ENCODE measurements around the gene TMEM41B. TPM values are rescaled to one million over a fixed set of nuclear protein-coding genes. Genes with fewer than 3 reads are reported as not detected.
A peak's percentile ranks its signal among the peaks of the same experiment; 100 is the strongest.

The TMEM41B gene
- total RNA-seq, 4 donors from 2014 or later = 13.7 to 53.9 (median 51.8) TPM

DNA sequence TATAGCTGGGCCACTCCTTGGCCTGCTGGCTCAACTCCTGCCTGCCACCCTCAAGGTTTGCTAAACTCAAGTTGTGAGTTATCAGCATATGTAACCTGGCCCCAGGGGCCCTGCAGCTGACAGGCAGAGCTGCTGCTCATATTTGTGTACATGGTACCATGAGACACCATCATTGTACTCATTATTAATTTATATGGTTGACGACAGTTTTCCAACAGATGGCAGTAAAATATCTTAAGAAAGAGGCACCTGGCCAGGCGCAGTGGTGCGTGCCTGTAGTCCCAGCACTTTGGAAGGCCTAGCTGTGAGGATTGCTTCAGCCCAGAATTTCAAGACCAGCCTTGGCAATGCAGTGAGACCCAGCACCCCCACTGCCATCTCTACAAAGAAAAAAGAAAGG lies 37.8 kb downstream of the TMEM41B start:
- Histone ChIP-seq H3K4me3 (no peak overlapping the region), H3K4me1 (peaks cover 0 to 17% (median 4%) of the 10 kb centered on the region in 4 donors), H3K27me3 (no peaks in the 10 kb centered on the region), H3K27ac (no peak overlapping the region), H3K9me3 (no peaks in the 10 kb centered on the region), H3K36me3 (peaks cover 0 to 5% (median 0%) of the 10 kb centered on the region in 4 donors)
- TF ChIP-seq EP300 (IDR thresholded peaks at IDR 0.05; ENCODE audit: low read depth) = no peak
- TF ChIP-seq POLR2A (IDR thresholded peaks at IDR 0.05) = no peak
- no peak for TF ChIP-seq POLR2AphosphoS5 (IDR thresholded peaks at IDR 0.05)
- TF ChIP-seq, protein P1, sequence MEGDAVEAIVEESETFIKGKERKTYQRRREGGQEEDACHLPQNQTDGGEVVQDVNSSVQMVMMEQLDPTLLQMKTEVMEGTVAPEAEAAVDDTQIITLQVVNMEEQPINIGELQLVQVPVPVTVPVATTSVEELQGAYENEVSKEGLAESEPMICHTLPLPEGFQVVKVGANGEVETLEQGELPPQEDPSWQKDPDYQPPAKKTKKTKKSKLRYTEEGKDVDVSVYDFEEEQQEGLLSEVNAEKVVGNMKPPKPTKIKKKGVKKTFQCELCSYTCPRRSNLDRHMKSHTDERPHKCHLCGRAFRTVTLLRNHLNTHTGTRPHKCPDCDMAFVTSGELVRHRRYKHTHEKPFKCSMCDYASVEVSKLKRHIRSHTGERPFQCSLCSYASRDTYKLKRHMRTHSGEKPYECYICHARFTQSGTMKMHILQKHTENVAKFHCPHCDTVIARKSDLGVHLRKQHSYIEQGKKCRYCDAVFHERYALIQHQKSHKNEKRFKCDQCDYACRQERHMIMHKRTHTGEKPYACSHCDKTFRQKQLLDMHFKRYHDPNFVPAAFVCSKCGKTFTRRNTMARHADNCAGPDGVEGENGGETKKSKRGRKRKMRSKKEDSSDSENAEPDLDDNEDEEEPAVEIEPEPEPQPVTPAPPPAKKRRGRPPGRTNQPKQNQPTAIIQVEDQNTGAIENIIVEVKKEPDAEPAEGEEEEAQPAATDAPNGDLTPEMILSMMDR (IDR thresholded peaks at IDR 0.05) = no peak
- in situ Hi-C loops (cut with MboI; ENCODE audit: low pct_ligation_motif_present in 1 of 4, low pct_unique_long_range_greater_than_20kb in 1 of 4, low sequenced_read_pairs in 3 of 4) (no loop called here), intact Hi-C loops (cut with DNase I; ENCODE audit: low total_unique reads) (no loop called here)
- 85% methylated on average over 3 of the region's 3 CpGs; no CpG with 5 or more reads in 1 of the 2 donors for WGBS, 2 donors (ENCODE audit: low coverage in 1 of 2)
- DNase-seq = no peak

DNA sequence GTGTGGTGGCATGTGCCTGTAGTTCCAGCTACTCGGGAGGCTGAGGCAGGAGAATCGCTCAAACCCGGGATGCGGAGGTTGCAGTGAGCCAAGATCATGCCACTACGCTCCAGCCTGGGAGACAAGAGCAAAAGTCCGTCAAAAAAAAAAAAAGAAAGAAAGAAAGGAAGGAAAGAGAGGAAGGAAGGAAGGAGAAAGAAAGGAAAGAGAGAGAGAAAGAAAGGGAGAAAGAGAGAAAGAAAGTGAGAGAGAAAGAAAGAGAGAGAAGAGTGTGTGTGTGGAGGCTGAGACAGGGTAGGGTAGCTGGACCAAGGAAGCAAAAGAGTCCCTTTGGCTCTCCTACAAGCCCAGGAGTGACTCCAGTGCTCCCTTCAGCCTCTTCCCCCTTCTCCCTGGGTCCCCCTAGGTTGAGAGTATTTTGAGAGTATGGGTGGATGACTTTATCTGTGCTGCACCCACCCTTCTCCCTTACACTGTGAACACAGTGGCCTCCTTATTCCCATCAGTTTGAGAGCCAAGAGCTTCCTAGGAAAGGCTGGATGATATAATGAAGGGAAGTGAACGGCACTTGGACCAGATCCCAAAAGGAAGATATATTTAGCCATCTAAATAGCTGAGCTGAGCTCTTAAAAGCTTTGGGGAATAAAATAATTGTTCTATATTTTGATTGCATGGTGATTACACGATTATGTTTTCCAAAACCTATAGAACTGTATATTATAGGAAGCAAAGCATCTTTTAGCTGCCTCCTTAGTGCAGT lies 39.7 kb downstream of the TMEM41B start:
- TF ChIP-seq POLR2AphosphoS5 (IDR thresholded peaks at IDR 0.05) = no peak
- no peak for TF ChIP-seq EP300 (IDR thresholded peaks at IDR 0.05; ENCODE audit: low read depth)
- TF ChIP-seq, protein P1 (IDR thresholded peaks at IDR 0.05) = no peak
- TF ChIP-seq POLR2A (IDR thresholded peaks at IDR 0.05) = no peak
- Histone ChIP-seq H3K4me3 (no peak overlapping the region), H3K27me3 (no peaks in the 10 kb centered on the region), H3K36me3 (no peaks in the 10 kb centered on the region), H3K4me1 (peaks cover 0 to 8% (median 0%) of the 10 kb centered on the region in 4 donors), H3K27ac (no peak overlapping the region), H3K9me3 (no peaks in the 10 kb centered on the region)
- 50 to 74% methylated on average over 2 to 8 of the region's 8 CpGs for WGBS, 2 donors (ENCODE audit: low coverage in 1 of 2)
- intact Hi-C loops (cut with DNase I; ENCODE audit: low total_unique reads) = no loop called here
- in situ Hi-C loops (cut with MboI; ENCODE audit: low pct_ligation_motif_present in 1 of 4, low pct_unique_long_range_greater_than_20kb in 1 of 4, low sequenced_read_pairs in 3 of 4) = no loop called here
- no peak for DNase-seq

DNA sequence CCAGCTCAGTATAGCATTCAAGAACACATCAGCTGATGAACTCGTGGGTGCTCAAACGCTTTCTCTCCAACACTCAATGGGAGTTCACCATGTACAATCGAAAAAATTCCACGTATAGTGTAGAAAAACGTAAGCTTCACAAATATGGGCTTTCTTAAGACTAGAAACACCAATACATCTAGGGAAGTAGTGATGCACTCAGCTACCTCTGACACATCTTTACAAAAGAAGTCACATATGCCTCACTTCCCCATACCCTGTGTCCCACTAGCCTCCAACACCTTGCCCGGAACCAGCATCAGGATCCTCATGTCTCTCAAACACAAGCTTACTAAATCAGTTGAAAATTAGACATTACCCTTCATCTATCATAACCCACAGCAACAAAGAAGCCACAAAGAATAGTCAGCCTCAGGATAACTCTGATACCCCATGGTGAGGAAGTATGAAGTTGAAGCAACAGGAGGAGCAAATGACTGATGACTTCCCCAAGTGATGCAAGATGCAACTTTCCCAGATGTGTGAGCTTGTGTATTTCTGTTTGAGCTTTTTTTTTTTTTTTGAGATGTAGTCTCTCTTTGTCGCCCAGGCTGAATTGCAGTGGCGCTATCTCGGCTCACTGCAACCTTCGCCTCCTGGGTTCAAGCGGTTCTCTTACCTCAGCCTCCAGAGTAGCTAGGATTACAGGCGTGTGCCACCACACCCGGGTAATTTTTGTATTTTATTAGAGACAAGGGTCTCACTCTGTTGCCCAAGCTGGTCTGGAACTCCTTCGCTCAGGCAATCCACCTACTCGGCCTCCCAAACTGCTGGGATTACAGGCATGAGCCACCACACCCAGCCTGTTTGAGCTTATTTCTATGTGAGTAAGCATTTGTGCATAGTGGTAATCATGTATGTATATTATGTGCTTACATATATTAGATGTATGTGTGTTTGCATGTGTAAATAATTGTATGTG lies 40.7 kb downstream of the TMEM41B start:
- 72 to 87% methylated on average over 9 to 15 of the region's 15 CpGs for WGBS, 2 donors (ENCODE audit: low coverage in 1 of 2)
- intact Hi-C loops (cut with DNase I; ENCODE audit: low total_unique reads) (no loop called here), in situ Hi-C loops (cut with MboI; ENCODE audit: low pct_ligation_motif_present in 1 of 4, low pct_unique_long_range_greater_than_20kb in 1 of 4, low sequenced_read_pairs in 3 of 4) (no loop called here)
- Histone ChIP-seq H3K36me3 (no peaks in the 10 kb centered on the region), H3K9me3 (no peaks in the 10 kb centered on the region), H3K4me1 (peaks cover 0 to 8% (median 0%) of the 10 kb centered on the region in 4 donors), H3K4me3 (no peak overlapping the region), H3K27me3 (no peaks in the 10 kb centered on the region), H3K27ac (no peak overlapping the region)
- TF ChIP-seq EP300 (IDR thresholded peaks at IDR 0.05; ENCODE audit: low read depth) = no peak
- TF ChIP-seq POLR2AphosphoS5 (IDR thresholded peaks at IDR 0.05) = no peak
- TF ChIP-seq, protein P1 (IDR thresholded peaks at IDR 0.05) = no peak
- no peak for TF ChIP-seq POLR2A (IDR thresholded peaks at IDR 0.05)
- DNase-seq = no peak

DNA sequence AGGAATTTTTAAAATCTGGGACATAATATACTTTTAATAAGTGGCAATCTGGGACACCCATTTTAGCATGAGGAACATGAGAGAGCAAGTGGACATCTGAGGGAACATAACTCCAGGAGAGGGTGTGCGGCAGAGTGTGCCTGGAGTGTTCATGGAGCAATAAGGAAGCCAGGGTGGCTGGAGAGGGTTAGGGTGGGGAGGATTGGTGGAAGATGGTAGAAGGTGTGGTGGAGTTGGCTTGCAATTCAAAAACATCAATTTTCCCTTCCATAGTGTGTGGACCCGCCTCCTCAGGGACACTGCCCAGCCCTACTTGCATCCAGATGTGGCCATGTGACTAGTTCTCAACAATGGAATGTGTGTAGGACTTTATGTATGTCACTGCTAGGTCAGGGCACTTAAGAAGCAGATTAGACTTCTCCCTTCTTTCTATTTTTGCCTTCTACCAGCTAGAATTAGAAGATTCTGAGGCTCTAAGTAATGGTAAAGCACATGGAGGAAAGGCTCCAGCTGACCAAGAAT lies 44.8 kb downstream of the TMEM41B start:
- peak; percentile 40 for DNase-seq
- WGBS, 2 donors (ENCODE audit: low coverage in 1 of 2) = 57% methylated on average over 2 of the region's 2 CpGs; no CpG with 5 or more reads in 1 of the 2 donors
- Histone ChIP-seq H3K27ac (no peak overlapping the region), H3K4me1 (peaks cover 0 to 10% (median 4%) of the 10 kb centered on the region in 4 donors), H3K9me3 (no peaks in the 10 kb centered on the region), H3K4me3 (no peak overlapping the region), H3K27me3 (no peaks in the 10 kb centered on the region), H3K36me3 (no peaks in the 10 kb centered on the region)
- TF ChIP-seq, protein P1 (IDR thresholded peaks at IDR 0.05) = no peak
- no peak for TF ChIP-seq EP300 (IDR thresholded peaks at IDR 0.05; ENCODE audit: low read depth)
- no peak for TF ChIP-seq POLR2A (IDR thresholded peaks at IDR 0.05)
- TF ChIP-seq POLR2AphosphoS5 (IDR thresholded peaks at IDR 0.05) = no peak
- intact Hi-C loops (cut with DNase I; ENCODE audit: low total_unique reads) (no loop called here), in situ Hi-C loops (cut with MboI; ENCODE audit: low pct_ligation_motif_present in 1 of 4, low pct_unique_long_range_greater_than_20kb in 1 of 4, low sequenced_read_pairs in 3 of 4) (no loop called here)
